ENCODE data around the gene KRTAP4-5.
"Not testable (repeated sequence)": the region's sequence is repeated elsewhere in the genome, so short reads cannot be mapped to it uniquely, and the experiment has no call there.

KRTAP4-5 gene

GRCh38 chr17:41145261-41145660 lies 4.4 kb downstream of the KRTAP4-5 start:
- DNase-seq: no peak

GRCh38 chr17:41144846-41145245 lies 4.8 kb downstream of the KRTAP4-5 start:
- DNase-seq: no peak

GRCh38 chr17:41141361-41141760 lies 8.3 kb downstream of the KRTAP4-5 start:
- DNase-seq: no peak

GRCh38 chr17:41140360-41141131 lies 9.1 kb downstream of the KRTAP4-5 start, which contains the start of gene KRTAP4-6:
Gene KRTAP4-6, minus strand, starts transcription at chr17:41140544. Its CDS starts 57 bp downstream, at chr17:41140487.
- DNase-seq: no peak

- DNase-seq: not testable (repeated sequence)
Measured at GRCh38 chr17:41139865-41140264, 9.8 kb downstream of the KRTAP4-5 start.

- DNase-seq: no peak
Measured at GRCh38 chr17:41133880-41134735, 15.5 kb downstream of the KRTAP4-5 start.

GRCh38 chr17:41131979-41132378 lies 17.6 kb downstream of the KRTAP4-5 start:
- DNase-seq: no peak

GRCh38 chr17:41127371-41127770 lies 22.3 kb downstream of the KRTAP4-5 start:
- DNase-seq: no peak

- DNase-seq: no peak
Measured at GRCh38 chr17:41126412-41126811, 23.2 kb downstream of the KRTAP4-5 start.

- no peak for DNase-seq
Measured at GRCh38 chr17:41125064-41125463, 24.6 kb downstream of the KRTAP4-5 start.

GRCh38 chr17:41123991-41124371 lies 25.6 kb downstream of the KRTAP4-5 start, which contains the start of gene KRTAP4-12:
Gene KRTAP4-12, minus strand, starts transcription at chr17:41124182. Its CDS starts 60 bp downstream, at chr17:41124122.
- DNase-seq: not testable (repeated sequence)

GRCh38 chr17:41123292-41123990 lies 26.2 kb downstream of the KRTAP4-5 start:
- not testable (repeated sequence) for DNase-seq

- no peak for DNase-seq
Measured at GRCh38 chr17:41121742-41122141, 27.9 kb downstream of the KRTAP4-5 start.

- DNase-seq: not testable (repeated sequence)
Measured at GRCh38 chr17:41119696-41120690, 29.6 kb downstream of the KRTAP4-5 start.

GRCh38 chr17:41118721-41119120 lies 30.9 kb downstream of the KRTAP4-5 start:
- DNase-seq: no peak

- not testable (repeated sequence) for DNase-seq
Measured at GRCh38 chr17:41117846-41118386, 31.7 kb downstream of the KRTAP4-5 start, which contains the start of gene KRTAP4-11. Gene KRTAP4-11, minus strand, starts transcription at chr17:41118373. Its CDS starts 58 bp downstream, at chr17:41118315.

- DNase-seq: no peak
Measured at GRCh38 chr17:41116297-41116696, 33.3 kb downstream of the KRTAP4-5 start.

GRCh38 chr17:41111151-41111885 lies 38.3 kb downstream of the KRTAP4-5 start:
- no peak for DNase-seq

GRCh38 chr17:41108728-41109386 lies 40.8 kb downstream of the KRTAP4-5 start:
- DNase-seq: not testable (repeated sequence)

- no peak for DNase-seq
Measured at GRCh38 chr17:41107941-41108450, 41.6 kb downstream of the KRTAP4-5 start.
